ENCODE measurements around the gene IKBKG.

- TF ChIP-seq, protein P1, sequence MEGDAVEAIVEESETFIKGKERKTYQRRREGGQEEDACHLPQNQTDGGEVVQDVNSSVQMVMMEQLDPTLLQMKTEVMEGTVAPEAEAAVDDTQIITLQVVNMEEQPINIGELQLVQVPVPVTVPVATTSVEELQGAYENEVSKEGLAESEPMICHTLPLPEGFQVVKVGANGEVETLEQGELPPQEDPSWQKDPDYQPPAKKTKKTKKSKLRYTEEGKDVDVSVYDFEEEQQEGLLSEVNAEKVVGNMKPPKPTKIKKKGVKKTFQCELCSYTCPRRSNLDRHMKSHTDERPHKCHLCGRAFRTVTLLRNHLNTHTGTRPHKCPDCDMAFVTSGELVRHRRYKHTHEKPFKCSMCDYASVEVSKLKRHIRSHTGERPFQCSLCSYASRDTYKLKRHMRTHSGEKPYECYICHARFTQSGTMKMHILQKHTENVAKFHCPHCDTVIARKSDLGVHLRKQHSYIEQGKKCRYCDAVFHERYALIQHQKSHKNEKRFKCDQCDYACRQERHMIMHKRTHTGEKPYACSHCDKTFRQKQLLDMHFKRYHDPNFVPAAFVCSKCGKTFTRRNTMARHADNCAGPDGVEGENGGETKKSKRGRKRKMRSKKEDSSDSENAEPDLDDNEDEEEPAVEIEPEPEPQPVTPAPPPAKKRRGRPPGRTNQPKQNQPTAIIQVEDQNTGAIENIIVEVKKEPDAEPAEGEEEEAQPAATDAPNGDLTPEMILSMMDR (IDR thresholded peaks at IDR 0.05), result no peak
- TF ChIP-seq POLR2AphosphoS5 (IDR thresholded peaks at IDR 0.05; ENCODE audit: insufficient read depth in 1 of 2, low read depth in 1 of 2) (no peak), POLR2A (IDR thresholded peaks at IDR 0.05) (no peak)
Measured at GRCh38 chrX:154517101-154517781, 30.2 kb upstream of the IKBKG start.

Data from vagina (tissue), 2 donors.